K562 (cell line): ENCODE data around the gene TNPO2. TPM values are rescaled to one million over a fixed set of nuclear protein-coding genes. Genes with fewer than 3 reads are reported as not detected.

Source experiments
- ATAC-seq: fragments of 200-7000 bp; cut with Tn5 transposase; 3 replicates; pipeline ENCODE4 v1.9.1; 2020; ENCODE audit warnings: moderate library complexity
- BruUV-seq: library from RNA; stranded (reverse); fragments of 400-500 nt; replicated peaks from 2 replicates; lab custom pipeline; 2021; lab: Mats Ljungman, UMichigan
- CTCF ChIA-PET: fragments of 300-600 bp; formaldehyde crosslinking; extraction: SDS; loops from one replicate; lab custom pipeline; 2021; ENCODE audit warnings: low intra/inter-chr PET ratio; lab: Yijun Ruan, JAX
- POLR2A ChIA-PET: fragments of 300-600, 350-650 bp; sonication (Branson Sonifier 250); formaldehyde crosslinking; extraction: SDS; loops from one replicate; lab custom pipeline; 2021; ENCODE audit warnings: antibody characterized with exemption, inconsistent platforms; lab: Yijun Ruan, JAX
- DNase-seq, 4 experiments: peaks; one replicate each; pipeline versions ENCODE4 v3.0.0 to v3.0.0-alpha.2; 2011 to 2018; ENCODE audit warnings: low spot score in 3 of 4, mixed read lengths in 3 of 4; ENCODE audit errors: extremely low read depth in 1 of 4
- FAIRE-seq: peaks from 2 replicates; lab custom pipeline; 2011; peaks lifted over from hg19 to GRCh38; lab: Jason Lieb, UNC
- H2AFZ ChIP-seq: 2 replicates; pipeline ENCODE4 v1.6.0; 2011; ENCODE audit warnings: low read depth, low read length, control low read depth, inconsistent platforms
- H3K27ac ChIP-seq: fragments of 200-600 bp; 3 replicates; pipeline ENCODE4 v1.8.0; 2011; ENCODE audit warnings: low read depth, mild to moderate bottlenecking, control low read depth, inconsistent platforms, low read length, moderate library complexity, mixed read lengths; ENCODE audit errors: extremely low read depth
- H3K27me3 ChIP-seq, 2 experiments: fragments of 300-600 bp in 1 of 2; 2 replicates in 1 of 2; 3 replicates in 1 of 2; pipeline versions ENCODE4 v1.6.0 to v1.8.0; 2011; ENCODE audit warnings: inconsistent platforms in 2 of 2, low read length in 2 of 2, mild to moderate bottlenecking in 1 of 2, mixed read lengths in 1 of 2, moderate library complexity in 1 of 2; ENCODE audit not compliant: control insufficient read depth in 2 of 2, insufficient read depth in 2 of 2
- H3K36me3 ChIP-seq: fragments of 300-600 bp; 3 replicates; pipeline ENCODE4 v1.8.0; 2011; ENCODE audit warnings: mild to moderate bottlenecking, low read length, inconsistent platforms; ENCODE audit not compliant: control insufficient read depth, insufficient read depth
- H3K4me1 ChIP-seq, 2 experiments: fragments of 200-600 bp in 1 of 2; replicated peaks in 1 of 2; 2 replicates in 1 of 2; 3 replicates in 1 of 2; pipeline versions ENCODE4 v1.5.1 to v1.8.0; 2011; ENCODE audit warnings: inconsistent platforms in 2 of 2, low read length in 2 of 2, mild to moderate bottlenecking in 1 of 2, mixed read lengths in 1 of 2, moderate library complexity in 1 of 2; ENCODE audit not compliant: control insufficient read depth in 2 of 2, insufficient read depth in 2 of 2
- H3K4me2 ChIP-seq: 2 replicates; pipeline ENCODE4 v1.6.1; 2011; ENCODE audit warnings: low read length, control low read depth, inconsistent platforms, mixed read lengths; ENCODE audit not compliant: insufficient read depth
- H3K4me3 ChIP-seq: fragments of 200-600 bp; sonication (generic), shearing (Covaris generic); 2 replicates; pipeline ENCODE4 v1.5.1; 2016; ENCODE audit warnings: control low read depth, inconsistent platforms
- H3K79me2 ChIP-seq: fragments of 200-600 bp; 3 replicates; pipeline ENCODE4 v1.8.0; 2011; ENCODE audit warnings: low read length, inconsistent platforms; ENCODE audit not compliant: control insufficient read depth, insufficient read depth
- H3K9ac ChIP-seq, 2 experiments: 2 replicates each; pipeline versions ENCODE4 v1.6.0 to v1.6.1; 2011; ENCODE audit warnings: low read depth in 2 of 2, low read length in 2 of 2, control low read depth in 1 of 2, inconsistent platforms in 1 of 2, mild to moderate bottlenecking in 1 of 2, mixed read lengths in 1 of 2; ENCODE audit not compliant: insufficient read depth in 1 of 2
- H3K9me1 ChIP-seq: one replicate; pipeline ENCODE4 v1.6.0; 2011; ENCODE audit warnings: inconsistent platforms, mild to moderate bottlenecking, low read length, moderate library complexity; ENCODE audit not compliant: control insufficient read depth, insufficient read depth
- H3K9me3 ChIP-seq: replicated peaks from 2 replicates; pipeline ENCODE4 v1.5.1; 2011; ENCODE audit warnings: low read depth, low read length, inconsistent platforms; ENCODE audit not compliant: control insufficient read depth, insufficient read depth
- H4K20me1 ChIP-seq: replicated peaks from 2 replicates; pipeline ENCODE4 v1.6.1; 2011; ENCODE audit warnings: low read length, inconsistent platforms, mixed read lengths; ENCODE audit not compliant: control insufficient read depth, insufficient read depth
- CTBP1 ChIP-seq: fragments of 450-650 bp; IDR thresholded peaks from 2 replicates; pipeline ENCODE4 v1.6.1; 2016; ENCODE audit warnings: borderline replicate concordance
- DNMT1 ChIP-seq: fragments of 450-650 bp; IDR thresholded peaks from 2 replicates; pipeline ENCODE4 v1.6.1; 2016; ENCODE audit warnings: antibody characterized with exemption, mild to moderate bottlenecking
- HDAC1 ChIP-seq, 2 experiments: fragments of 450-650 bp; IDR thresholded peaks; 2 replicates each; pipeline ENCODE4 v1.6.1; 2016 to 2017; ENCODE audit warnings: inconsistent platforms in 1 of 2, mild to moderate bottlenecking in 1 of 2, moderate library complexity in 1 of 2
- HDAC2 ChIP-seq: fragments of 450-650 bp; IDR thresholded peaks from 2 replicates; pipeline ENCODE4 v1.6.1; 2016; ENCODE audit warnings: mild to moderate bottlenecking
- KDM2B ChIP-seq: fragments of 250-450 bp; sonication (Bioruptor Pico); IDR thresholded peaks from 2 replicates; pipeline ENCODE4 v1.8.0; 2021; ENCODE audit warnings: mild to moderate bottlenecking, moderate library complexity
- LARP7 ChIP-seq: fragments of 450-650 bp; IDR thresholded peaks from 2 replicates; pipeline ENCODE4 v1.6.1; 2016
- MTF1 ChIP-seq: fragments of 250-450 bp; sonication (Bioruptor Pico); IDR thresholded peaks from 2 replicates; pipeline ENCODE4 v1.9.0; 2021; ENCODE audit warnings: moderate library complexity, mild to moderate bottlenecking, inconsistent platforms, borderline replicate concordance
- NFRKB ChIP-seq: fragments of 450-650 bp; IDR thresholded peaks from 2 replicates; pipeline ENCODE4 v1.6.1; 2016; ENCODE audit warnings: low read depth
- RBBP5 ChIP-seq: fragments of 200-600 bp; sonication (generic); IDR thresholded peaks from 2 replicates; pipeline ENCODE4 v1.6.1; 2012; ENCODE audit warnings: borderline replicate concordance, mild to moderate bottlenecking, low read length, control low read depth, inconsistent platforms; ENCODE audit not compliant: insufficient read depth, poor library complexity, severe bottlenecking
- WGBS: fragments of 100-300 bp; shearing (Covaris generic); methylation state at CpG from one replicate; pipeline ENCODE4 v1.1.6; 2016; ENCODE audit warnings: low coverage, mixed read lengths; ENCODE audit not compliant: insufficient coverage; ENCODE audit errors: missing lambda C conversion rate; 5-methylcytosine and 5-hydroxymethylcytosine counted together
- in situ Hi-C: fragments of 300-500 bp; cut with MboI; formaldehyde crosslinking; loops from 4 replicates; pipeline ENCODE4 v1.15.0; 2018; ENCODE audit warnings: inconsistent platforms, mixed read lengths
- intact Hi-C: fragments of 100-400 bp; cut with micrococcal nuclease; formaldehyde crosslinking; loops from 2 replicates; pipeline ENCODE4 v1.14.2; 2022
- polyA plus RNA-seq, 8 experiments: library from polyadenylated mRNA; depleted of rRNA in 4 of 8; stranded (reverse) in 5 of 8; unstranded in 3 of 8; fragments of >200 nt; fragmentation: Nextera tagmentation in 2 of 8; fragmentation: Illumina TruSeq in 1 of 8; extraction: Ambion mirVana in 2 of 8; extraction: Trizol in 1 of 8; gene quantifications; 2 replicates each; pipeline versions ENCODE4 v1.2.1 to v1.2.3, GENCODE V29; 2011 to 2014; ENCODE audit warnings: inconsistent platforms in 1 of 8, missing spikeins in 1 of 8
- total RNA-seq, 7 experiments: library from RNA; depleted of rRNA in 6 of 7; stranded (reverse); fragments of >200 nt in 6 of 7; fragmentation: Illumina TruSeq in 2 of 7; extraction: Trizol in 2 of 7; gene quantifications; 2 replicates each; pipeline versions ENCODE4 v1.2.1 to v1.2.3, GENCODE V29; 2011 to 2021; ENCODE audit warnings: low replicate concordance in 1 of 7
- TF ChIP-seq, protein P1 (sequence below), 2 experiments: IDR thresholded peaks; 2 replicates each; pipeline ENCODE4 v1.6.1; 2011; ENCODE audit warnings: borderline replicate concordance in 1 of 2, control low read depth in 1 of 2, low read depth in 1 of 2, low read length in 1 of 2, mild to moderate bottlenecking in 1 of 2, mixed read lengths in 1 of 2, moderate library complexity in 1 of 2; ENCODE audit not compliant: insufficient read depth in 1 of 2, insufficient read length in 1 of 2, poor library complexity in 1 of 2, severe bottlenecking in 1 of 2; ENCODE audit errors: extremely low read depth in 1 of 2
- TF ChIP-seq, protein P2 (sequence below): sonication (generic); formaldehyde crosslinking; IDR thresholded peaks from 2 replicates; pipeline ENCODE4 v1.8.0; 2022; ENCODE audit warnings: missing genetic modification reagents, mild to moderate bottlenecking, moderate library complexity, borderline replicate concordance
- TF ChIP-seq, protein P3 (sequence below), 2 experiments: fragments of 250-450 bp in 1 of 2; fragments of 450-650 bp in 1 of 2; sonication (Bioruptor Pico) in 1 of 2; IDR thresholded peaks; 2 replicates each; pipeline versions ENCODE4 v1.6.1 to v1.8.0; 2016 to 2021; ENCODE audit warnings: mild to moderate bottlenecking in 2 of 2, moderate library complexity in 2 of 2, missing compliant biosample characterization in 1 of 2, missing genetic modification characterization in 1 of 2

The TNPO2 gene
- total and polyA plus RNA-seq, 9 of the 15 experiments (the other 6 are each of a cell fraction or from before 2014, with no cell fraction given), result 6.0 to 126 (median 53.8) TPM

DNA sequence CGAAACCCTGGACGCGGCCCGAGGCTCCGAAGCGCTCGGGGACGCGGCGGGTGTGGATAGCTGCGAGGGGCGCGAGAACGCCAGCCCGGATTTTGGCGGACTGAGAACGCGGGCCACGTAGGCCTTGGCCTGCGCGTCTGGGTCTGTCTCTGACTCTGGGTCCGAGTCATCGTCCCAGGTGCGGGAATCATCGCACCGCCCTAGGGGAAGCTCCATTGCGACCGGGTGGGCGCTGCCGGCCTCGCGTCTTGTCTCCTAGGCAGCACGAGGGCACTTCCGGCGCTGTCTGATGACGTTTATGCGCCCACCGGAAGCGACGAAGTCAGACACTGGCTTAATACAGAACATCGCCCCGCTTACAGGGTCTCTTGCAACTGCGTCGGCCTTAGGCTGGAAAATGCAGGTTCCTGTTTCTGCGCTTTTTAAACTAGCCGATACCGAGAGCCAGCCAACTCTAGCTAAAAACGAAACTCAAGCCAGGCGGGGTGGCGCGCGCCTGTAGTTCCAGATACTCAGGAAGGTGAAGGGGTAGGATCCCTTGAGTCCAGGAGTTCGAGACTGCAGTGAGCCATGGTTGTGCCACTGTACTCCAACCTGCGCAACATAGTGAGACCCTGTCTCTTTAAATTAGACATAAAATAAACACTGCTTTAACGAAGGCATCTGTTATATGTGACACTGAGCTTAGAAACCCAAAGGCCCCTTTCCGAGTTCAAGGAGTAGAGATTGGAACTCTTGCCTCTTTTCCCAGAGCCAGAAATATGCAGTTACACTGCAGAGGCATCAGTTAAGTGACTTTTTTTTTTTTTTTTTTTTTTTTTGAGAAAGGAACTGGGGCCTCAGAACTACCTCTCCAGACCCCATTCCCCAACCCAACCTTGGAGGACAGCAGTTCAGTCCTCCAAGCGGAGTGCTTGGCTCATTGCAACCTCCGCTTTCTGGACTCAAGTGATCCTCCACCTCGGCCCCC, 27.1 kb downstream of the TNPO2 start, which contains the start of gene FBXW9:
TSS of gene FBXW9 (minus strand) at position 266 of the 970 bp plus-strand sequence. CDS start at position 216, 50 bp downstream.
- H4K20me1 ChIP-seq, result no peaks in the 10 kb centered on the region
- ChIA-PET CTCF (no interaction called here), POLR2A (interaction anchor here (0.6 to 2.6 kb wide), 7 partner anchors 12 to 331 kb away, joined by 3 to 21 read pairs (median 5); partner anchors contain the start of genes DHPS, TRIR and ZNF442)
- H3K4me3 ChIP-seq, result peak within 1 kb of the TSS; percentile 82
- intact Hi-C loops, result no loop called here
- H2AFZ ChIP-seq, result peak within 1 kb of the TSS; percentile 89
- in situ Hi-C loops, result no loop called here
- H3K9me1 ChIP-seq, result no peaks in the 10 kb centered on the region
- H3K9ac ChIP-seq, result peak within 1 kb of the TSS; percentile 68 to 95
- H3K27ac ChIP-seq, result peak within 1 kb of the TSS; percentile 69
- no peaks in the 10 kb centered on the region; a peak in 1 of 5 replicates for H3K27me3 ChIP-seq
- BruUV-seq, result TSS peak; percentile 96
- no peaks in the 10 kb centered on the region for H3K9me3 ChIP-seq
- WGBS, result 30% methylated on average over 47 of the region's 59 CpGs
- DNase-seq, result peak; percentile 88 to 94 (median 89)
- ATAC-seq, result peak; percentile 90
- peaks cover 0 to 28% of the 10 kb centered on the region in 2 experiments; a peak in 3 of 5 replicates for H3K4me1 ChIP-seq
- FAIRE-seq, result peak; percentile 87
- peak within 1 kb of the TSS; percentile 91 for H3K4me2 ChIP-seq
- H3K36me3 ChIP-seq, result peaks cover 54% of the 10 kb centered on the region
- peaks cover 7% of the 10 kb centered on the region; the same call in 2 of the 3 replicates for H3K79me2 ChIP-seq
- TF ChIP-seq, protein P1, sequence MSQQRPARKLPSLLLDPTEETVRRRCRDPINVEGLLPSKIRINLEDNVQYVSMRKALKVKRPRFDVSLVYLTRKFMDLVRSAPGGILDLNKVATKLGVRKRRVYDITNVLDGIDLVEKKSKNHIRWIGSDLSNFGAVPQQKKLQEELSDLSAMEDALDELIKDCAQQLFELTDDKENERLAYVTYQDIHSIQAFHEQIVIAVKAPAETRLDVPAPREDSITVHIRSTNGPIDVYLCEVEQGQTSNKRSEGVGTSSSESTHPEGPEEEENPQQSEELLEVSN (IDR thresholded peaks at IDR 0.05; ENCODE audit: borderline replicate concordance in 1 of 2, extremely low read depth in 1 of 2, insufficient read depth in 1 of 2, insufficient read length in 1 of 2, low read depth in 1 of 2, low read length in 1 of 2, poor library complexity in 1 of 2, severe bottlenecking in 1 of 2), result peak in 1 of 2 experiments; percentile 3
- TF ChIP-seq HDAC2 (peak; percentile 85), MTF1 (no peak), LARP7 (no peak), NFRKB (no peak), HDAC1 (IDR thresholded peaks at IDR 0.05) (peak; percentile 65 to 99; a peak in 2 of 4 replicates), KDM2B (CRISPR knock-in tag) (no peak), RBBP5 (peak; percentile 89), CTBP1 (peak; percentile 23; the same call in 1 of the 2 replicates), DNMT1 (0 out of 2 replicates have a peak, but pooled peaks have one; percentile 26)
- TF ChIP-seq, protein P2, sequence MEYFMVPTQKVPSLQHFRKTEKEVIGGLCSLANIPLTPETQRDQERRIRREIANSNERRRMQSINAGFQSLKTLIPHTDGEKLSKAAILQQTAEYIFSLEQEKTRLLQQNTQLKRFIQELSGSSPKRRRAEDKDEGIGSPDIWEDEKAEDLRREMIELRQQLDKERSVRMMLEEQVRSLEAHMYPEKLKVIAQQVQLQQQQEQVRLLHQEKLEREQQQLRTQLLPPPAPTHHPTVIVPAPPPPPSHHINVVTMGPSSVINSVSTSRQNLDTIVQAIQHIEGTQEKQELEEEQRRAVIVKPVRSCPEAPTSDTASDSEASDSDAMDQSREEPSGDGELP (CRISPR knock-in tag), result peak; percentile 64; the same call in 1 of the 2 replicates
- TF ChIP-seq, protein P3, sequence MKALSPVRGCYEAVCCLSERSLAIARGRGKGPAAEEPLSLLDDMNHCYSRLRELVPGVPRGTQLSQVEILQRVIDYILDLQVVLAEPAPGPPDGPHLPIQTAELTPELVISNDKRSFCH (CRISPR knock-in tag; IDR thresholded peaks at IDR 0.05), result no peak
- TF ChIP-seq, protein P3 (tag; IDR thresholded peaks at IDR 0.05), result no peak
